Fibroblast of mammary gland (primary cell): ENCODE data around the gene ADGRD1.

Experiments used
- DNase-seq: peaks from one replicate; pipeline ENCODE4 v3.0.0-alpha.2; 2010; ENCODE audit warnings: low read depth
- H3K4me3 ChIP-seq: 2 replicates; pipeline ENCODE4 v1.5.1; 2011; ENCODE audit warnings: low read depth, mild to moderate bottlenecking, low read length, moderate library complexity; ENCODE audit not compliant: control insufficient read depth
- TF ChIP-seq, protein P1 (sequence below): conservative IDR thresholded peaks from 2 replicates; pipeline ENCODE4 v1.5.1; 2011; ENCODE audit warnings: low read depth, low read length, inconsistent platforms; ENCODE audit not compliant: control insufficient read depth, insufficient read depth

ADGRD1 gene

DNA sequence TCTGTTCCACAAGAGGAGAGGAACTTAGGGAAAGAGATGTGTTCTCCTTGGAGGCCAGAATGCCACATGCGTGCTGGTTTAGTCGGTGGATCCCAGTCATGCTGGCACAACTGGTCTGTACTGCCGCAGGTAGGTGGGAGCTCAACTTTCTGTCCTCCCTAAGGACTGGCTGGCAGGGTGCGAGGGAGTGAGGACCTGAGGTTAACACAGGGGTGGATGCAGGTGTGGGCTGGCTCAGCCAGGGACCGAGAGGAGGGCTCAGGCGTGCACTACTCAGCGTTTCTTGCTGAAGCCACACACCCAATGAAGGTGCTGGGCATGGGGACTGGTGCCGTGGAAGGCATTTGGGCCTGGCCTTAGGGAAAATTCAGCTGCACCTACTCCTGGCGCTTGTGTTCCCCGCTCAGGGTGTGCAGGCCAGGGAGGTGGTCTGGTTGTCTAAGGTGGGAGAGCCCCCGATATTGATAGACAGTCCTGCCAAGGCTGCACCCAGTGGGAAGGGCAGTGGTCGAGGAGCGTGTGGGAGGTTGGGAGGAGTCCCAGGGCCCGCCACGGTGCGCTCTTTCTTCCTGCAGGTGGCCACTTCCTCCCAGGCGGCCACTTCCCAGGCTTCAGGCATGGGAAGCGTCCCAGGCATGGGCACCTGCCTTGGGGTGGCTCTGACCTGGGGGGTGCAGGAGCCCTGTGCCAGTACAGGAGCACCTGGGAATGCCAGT, 138.4 kb downstream of the ADGRD1 start:
- TF ChIP-seq, protein P1, sequence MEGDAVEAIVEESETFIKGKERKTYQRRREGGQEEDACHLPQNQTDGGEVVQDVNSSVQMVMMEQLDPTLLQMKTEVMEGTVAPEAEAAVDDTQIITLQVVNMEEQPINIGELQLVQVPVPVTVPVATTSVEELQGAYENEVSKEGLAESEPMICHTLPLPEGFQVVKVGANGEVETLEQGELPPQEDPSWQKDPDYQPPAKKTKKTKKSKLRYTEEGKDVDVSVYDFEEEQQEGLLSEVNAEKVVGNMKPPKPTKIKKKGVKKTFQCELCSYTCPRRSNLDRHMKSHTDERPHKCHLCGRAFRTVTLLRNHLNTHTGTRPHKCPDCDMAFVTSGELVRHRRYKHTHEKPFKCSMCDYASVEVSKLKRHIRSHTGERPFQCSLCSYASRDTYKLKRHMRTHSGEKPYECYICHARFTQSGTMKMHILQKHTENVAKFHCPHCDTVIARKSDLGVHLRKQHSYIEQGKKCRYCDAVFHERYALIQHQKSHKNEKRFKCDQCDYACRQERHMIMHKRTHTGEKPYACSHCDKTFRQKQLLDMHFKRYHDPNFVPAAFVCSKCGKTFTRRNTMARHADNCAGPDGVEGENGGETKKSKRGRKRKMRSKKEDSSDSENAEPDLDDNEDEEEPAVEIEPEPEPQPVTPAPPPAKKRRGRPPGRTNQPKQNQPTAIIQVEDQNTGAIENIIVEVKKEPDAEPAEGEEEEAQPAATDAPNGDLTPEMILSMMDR: no peak
- no peak overlapping the region for H3K4me3 ChIP-seq
- DNase-seq: no peak

DNA sequence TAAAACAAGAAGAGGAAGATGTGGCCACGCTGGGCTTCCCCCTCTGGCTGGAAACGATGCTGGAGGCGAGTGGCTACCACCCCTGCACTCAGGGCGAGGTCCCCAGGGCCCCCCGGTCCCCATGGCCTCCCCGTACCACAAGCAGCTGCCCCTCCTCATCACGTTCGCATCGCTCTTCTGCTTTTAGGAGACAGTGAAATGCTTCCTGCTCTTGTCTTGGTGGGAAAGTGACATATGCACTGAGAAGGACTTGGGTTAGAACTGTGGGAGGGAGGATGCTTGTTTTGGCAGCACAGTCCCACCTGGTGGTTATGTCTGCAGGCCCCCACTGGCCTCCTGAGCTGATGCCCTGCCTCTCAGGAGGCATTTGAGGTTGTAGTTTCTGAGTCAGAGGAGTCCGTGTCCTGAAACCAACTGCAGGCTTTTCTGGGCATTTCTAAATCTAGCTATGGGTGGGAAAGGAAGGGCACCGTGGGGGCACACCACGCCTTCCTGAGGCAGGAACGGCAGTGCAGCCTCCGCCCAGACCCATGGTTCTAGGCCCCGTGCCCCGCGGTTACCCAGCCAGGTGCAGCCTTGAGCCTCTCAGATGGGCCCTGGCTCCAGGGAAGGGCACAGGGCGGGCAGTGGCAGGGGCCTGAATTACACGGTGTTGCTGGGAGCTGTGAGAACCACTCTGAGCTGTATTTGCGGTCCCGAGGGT, 139.3 kb downstream of the ADGRD1 start:
- H3K4me3 ChIP-seq: no peak overlapping the region
- DNase-seq: no peak
- TF ChIP-seq, protein P1: no peak

DNA sequence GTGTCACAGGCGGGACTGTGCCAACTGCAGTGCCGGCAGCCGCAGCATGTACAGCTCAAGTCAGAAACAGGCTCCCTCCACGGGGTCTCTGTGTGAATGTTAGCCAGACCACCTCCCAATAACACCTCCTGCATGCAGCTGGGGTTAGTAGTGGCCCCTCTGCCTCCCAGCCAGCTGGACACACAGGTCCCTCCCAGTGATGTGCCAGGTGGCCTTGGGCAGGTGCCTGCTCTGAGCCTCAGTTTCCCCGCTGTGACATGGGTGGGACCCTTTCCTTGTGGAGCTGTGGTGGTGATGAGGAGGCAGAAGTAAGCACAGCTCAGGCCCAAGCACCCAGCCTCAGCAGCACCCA, 139.9 kb downstream of the ADGRD1 start:
- DNase-seq: no peak
- TF ChIP-seq, protein P1: no peak
- no peak overlapping the region for H3K4me3 ChIP-seq

DNA sequence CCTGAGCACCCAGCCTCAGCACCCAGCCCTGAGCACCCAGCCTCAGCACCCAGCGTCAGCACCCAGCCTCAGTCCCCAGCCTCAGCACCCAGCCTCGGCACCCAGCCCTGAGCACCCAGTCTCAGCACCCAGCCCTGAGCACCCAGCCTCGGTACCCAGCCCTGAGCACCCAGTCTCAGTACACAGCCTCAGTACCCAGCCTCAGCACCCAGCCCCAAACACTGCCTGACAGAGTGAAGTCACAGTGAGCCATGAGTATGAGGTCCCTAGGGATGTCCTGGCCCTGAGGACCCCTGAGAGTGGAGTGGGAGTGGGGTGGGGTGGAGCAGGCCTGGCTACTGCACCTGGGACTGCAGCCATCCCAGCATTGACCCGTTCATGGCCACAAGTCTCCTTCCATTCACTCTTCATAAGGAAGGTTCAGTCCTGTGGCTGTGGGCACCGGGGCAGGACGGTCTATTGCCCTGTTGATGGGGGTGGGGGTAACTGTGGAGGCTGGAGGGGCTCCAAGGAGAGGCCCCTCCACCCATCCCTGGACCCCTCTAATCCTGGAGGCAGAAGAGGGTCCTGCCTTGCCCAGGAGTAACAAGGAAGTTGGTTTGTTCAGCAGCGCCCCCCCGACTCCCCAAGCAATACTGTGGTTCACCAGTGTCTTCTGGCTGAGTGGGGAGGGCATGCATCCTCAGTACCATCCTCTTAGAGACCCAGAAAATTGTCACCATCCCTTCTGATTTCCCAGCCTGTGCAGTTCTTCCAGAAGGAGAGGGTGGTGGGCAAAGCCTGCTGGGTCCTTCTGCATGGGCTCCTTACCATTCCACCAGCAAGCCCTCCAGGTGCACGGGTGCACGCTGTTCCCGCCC, 140.5 kb downstream of the ADGRD1 start:
- no peak for DNase-seq
- H3K4me3 ChIP-seq: no peak overlapping the region
- TF ChIP-seq, protein P1: no peak

DNA sequence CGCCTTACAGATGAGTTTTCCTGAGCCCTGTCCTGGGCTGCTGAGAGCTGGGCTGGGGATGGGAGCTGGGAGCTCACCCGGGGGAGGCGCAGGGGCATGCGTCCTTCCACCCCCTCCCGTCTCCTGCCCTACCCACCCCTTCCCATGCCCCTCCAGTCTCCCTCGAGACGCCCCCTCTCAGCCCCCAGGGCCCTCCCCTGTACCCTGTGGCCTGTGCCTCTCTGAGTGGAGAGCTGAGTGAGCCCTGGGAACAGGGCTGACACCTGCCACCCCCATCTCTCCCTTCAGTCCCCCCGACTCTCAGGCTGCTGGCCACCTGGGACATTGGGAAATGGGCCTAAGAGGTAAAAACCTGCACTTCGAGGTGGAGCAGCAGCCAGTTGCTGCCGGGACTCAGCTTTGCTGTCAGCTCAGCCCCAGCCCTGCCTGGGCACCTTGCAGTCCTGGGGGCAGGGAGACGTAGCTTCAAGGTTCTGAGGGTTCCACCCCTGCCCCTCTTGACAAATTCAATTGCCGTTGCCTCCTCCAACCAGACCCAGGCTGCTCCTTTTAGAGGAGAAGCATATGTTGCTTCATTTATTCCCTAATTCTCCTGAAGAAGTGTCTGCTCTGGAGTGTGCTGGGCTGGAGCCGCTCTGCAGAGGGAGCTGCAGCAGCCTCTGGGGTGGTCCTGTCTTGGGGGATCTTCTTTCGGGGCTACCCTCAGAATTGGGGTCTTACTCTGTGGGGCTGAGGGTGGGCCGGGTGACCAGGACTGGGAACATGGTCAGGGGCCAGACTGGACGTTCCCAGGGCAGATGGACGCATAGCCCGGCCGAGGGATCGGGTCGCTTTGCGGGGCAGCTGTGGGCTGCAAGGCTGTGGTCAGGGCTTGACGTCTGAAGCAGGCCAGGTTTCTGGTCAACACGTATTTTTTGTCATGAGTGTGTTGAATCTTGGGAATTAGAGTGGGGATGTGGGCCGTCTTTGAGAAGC, 141.4 kb downstream of the ADGRD1 start:
- no peak overlapping the region for H3K4me3 ChIP-seq
- no peak for DNase-seq
- TF ChIP-seq, protein P1: no peak
